Stomach (tissue), 4 donors: ENCODE data around the gene KHDC3L.

Experiments used
- EP300 ChIP-seq: sonication (generic); formaldehyde crosslinking; IDR thresholded peaks from one replicate; pipeline ENCODE4 v1.6.1; 2017; ENCODE audit warnings: antibody characterized with exemption
- POLR2A ChIP-seq, 4 donors: fragments of 450-650 bp; IDR thresholded peaks; one replicate each; pipeline ENCODE4 v1.6.1; 2016; ENCODE audit warnings: antibody characterized with exemption in 4 of 4, control low read depth in 2 of 4, mild to moderate bottlenecking in 1 of 4, moderate library complexity in 1 of 4
- POLR2AphosphoS5 ChIP-seq, 3 donors: sonication (generic); formaldehyde crosslinking; IDR thresholded peaks; one replicate each; pipeline ENCODE4 v1.6.1; 2016; ENCODE audit warnings: antibody characterized with exemption in 3 of 3
- TF ChIP-seq, protein P1 (sequence below), 7 experiments: fragments of 450-650 bp in 4 of 7; fragments of 200-600 bp in 3 of 7; sonication (generic) in 3 of 7; IDR thresholded peaks; one replicate each; pipeline ENCODE4 v1.5.1; 2016 to 2019; ENCODE audit warnings: antibody characterized with exemption in 7 of 7, control low read depth in 2 of 7, mild to moderate bottlenecking in 1 of 7

DNA sequence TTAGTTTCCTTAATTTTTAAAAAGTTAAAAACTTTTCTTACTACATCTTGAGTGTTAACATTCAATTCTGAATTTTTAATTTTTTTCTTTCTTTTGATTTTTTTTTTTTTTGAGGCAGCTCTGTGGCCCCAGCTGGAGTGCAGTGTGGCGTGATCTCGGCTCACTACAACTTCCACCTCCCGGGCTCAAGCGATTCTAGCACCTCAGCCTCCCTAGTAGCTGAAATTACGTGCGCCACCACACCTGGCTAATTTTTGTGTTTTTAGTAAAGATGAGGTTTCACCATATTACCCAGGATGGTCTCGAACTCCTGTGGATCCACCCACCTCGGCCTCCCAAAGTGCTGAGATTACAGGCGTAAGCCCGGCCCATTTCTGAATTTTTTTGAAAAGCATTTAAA, 33.4 kb downstream of the KHDC3L start:
- TF ChIP-seq POLR2A (IDR thresholded peaks at IDR 0.05) (no peak), POLR2AphosphoS5 (IDR thresholded peaks at IDR 0.05) (no peak), EP300 (no peak)
- TF ChIP-seq, protein P1, sequence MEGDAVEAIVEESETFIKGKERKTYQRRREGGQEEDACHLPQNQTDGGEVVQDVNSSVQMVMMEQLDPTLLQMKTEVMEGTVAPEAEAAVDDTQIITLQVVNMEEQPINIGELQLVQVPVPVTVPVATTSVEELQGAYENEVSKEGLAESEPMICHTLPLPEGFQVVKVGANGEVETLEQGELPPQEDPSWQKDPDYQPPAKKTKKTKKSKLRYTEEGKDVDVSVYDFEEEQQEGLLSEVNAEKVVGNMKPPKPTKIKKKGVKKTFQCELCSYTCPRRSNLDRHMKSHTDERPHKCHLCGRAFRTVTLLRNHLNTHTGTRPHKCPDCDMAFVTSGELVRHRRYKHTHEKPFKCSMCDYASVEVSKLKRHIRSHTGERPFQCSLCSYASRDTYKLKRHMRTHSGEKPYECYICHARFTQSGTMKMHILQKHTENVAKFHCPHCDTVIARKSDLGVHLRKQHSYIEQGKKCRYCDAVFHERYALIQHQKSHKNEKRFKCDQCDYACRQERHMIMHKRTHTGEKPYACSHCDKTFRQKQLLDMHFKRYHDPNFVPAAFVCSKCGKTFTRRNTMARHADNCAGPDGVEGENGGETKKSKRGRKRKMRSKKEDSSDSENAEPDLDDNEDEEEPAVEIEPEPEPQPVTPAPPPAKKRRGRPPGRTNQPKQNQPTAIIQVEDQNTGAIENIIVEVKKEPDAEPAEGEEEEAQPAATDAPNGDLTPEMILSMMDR (IDR thresholded peaks at IDR 0.05): no peak
